Glutamatergic neuron (in vitro differentiated cells): Measurements from ENCODE around the gene TTLL6. TPM values are rescaled to one million over a fixed set of nuclear protein-coding genes. Genes with fewer than 3 reads are reported as not detected.
A peak's percentile ranks its signal among the peaks of the same experiment; 100 is the strongest.
"Not testable (repeated sequence)": the region's sequence is repeated elsewhere in the genome, so short reads cannot be mapped to it uniquely, and the experiment has no call there.

Source experiments
- DNase-seq: peaks from one replicate; pipeline ENCODE4 v3.0.0; 2022
- H3K27ac Mint-ChIP-seq: one replicate; pipeline ENCODE4 v1.8.0; 2020; ENCODE audit warnings: mild to moderate bottlenecking, mixed read lengths, inconsistent platforms; ENCODE audit not compliant: unreplicated experiment
- H3K27me3 Mint-ChIP-seq: one replicate; pipeline ENCODE4 v1.8.0; 2020; ENCODE audit warnings: mild to moderate bottlenecking, moderate library complexity, mixed read lengths, inconsistent platforms; ENCODE audit not compliant: unreplicated experiment
- H3K36me3 Mint-ChIP-seq: one replicate; pipeline ENCODE4 v1.8.0; 2020; ENCODE audit warnings: mild to moderate bottlenecking, mixed read lengths, inconsistent platforms; ENCODE audit not compliant: unreplicated experiment
- H3K4me1 Mint-ChIP-seq: one replicate; pipeline ENCODE4 v1.8.0; 2020; ENCODE audit warnings: mild to moderate bottlenecking, low read depth, mixed read lengths, inconsistent platforms; ENCODE audit not compliant: unreplicated experiment
- H3K4me3 Mint-ChIP-seq: one replicate; pipeline ENCODE4 v1.8.0; 2020; ENCODE audit warnings: mild to moderate bottlenecking, mixed read lengths, inconsistent platforms; ENCODE audit not compliant: unreplicated experiment
- H3K9me3 Mint-ChIP-seq: one replicate; pipeline ENCODE4 v1.8.0; 2020; ENCODE audit warnings: mild to moderate bottlenecking, moderate library complexity, mixed read lengths, inconsistent platforms; ENCODE audit not compliant: unreplicated experiment
- CTCF ChIP-seq: fragments of 200-600 bp; sonication (generic); IDR thresholded peaks from one replicate; pipeline ENCODE4 v1.5.0; 2021; ENCODE audit not compliant: partially characterized antibody, unreplicated experiment
- total RNA-seq: library from RNA; stranded (reverse); fragmentation: NEBNext Ultra II Directional; extraction: Animal tissue kit (Norgen Biotek cat#: 25700); gene quantifications from one replicate; pipeline ENCODE4 v1.2.1, GENCODE V29; 2021; ENCODE audit not compliant: unreplicated experiment

The TTLL6 gene
- total RNA-seq, 1 donor from 2014 or later = 35.4 TPM

GRCh38 chr17:48830840-48831548, 14.0 kb upstream of the TTLL6 start, which contains the start of gene CALCOCO2:
CALCOCO2 (plus strand) TSS chr17:48831035; CDS start chr17:48841708, 10,673 bp downstream.
- Mint-ChIP-seq H3K27me3 (no peaks in the 10 kb centered on the region), H3K27ac (peak within 1 kb of the TSS; percentile 89), H3K36me3 (no peaks in the 10 kb centered on the region), H3K4me1 (peaks cover 8% of the 10 kb centered on the region), H3K4me3 (peak within 1 kb of the TSS; percentile 95), H3K9me3 (peaks cover 6% of the 10 kb centered on the region)
- no peak for TF ChIP-seq CTCF
- peak; percentile 88 for DNase-seq

GRCh38 chr17:48825446-48826381, 8.7 kb upstream of the TTLL6 start:
- H3K9me3 Mint-ChIP-seq = peaks cover 4% of the 10 kb centered on the region
- no peak overlapping the region for H3K4me3 Mint-ChIP-seq
- H3K36me3 Mint-ChIP-seq = no peaks in the 10 kb centered on the region
- no peaks in the 10 kb centered on the region for H3K27me3 Mint-ChIP-seq
- H3K4me1 Mint-ChIP-seq = peaks cover 4% of the 10 kb centered on the region
- DNase-seq = no peak
- no peak for TF ChIP-seq CTCF
- no peak overlapping the region for H3K27ac Mint-ChIP-seq

- H3K36me3 Mint-ChIP-seq = not testable (repeated sequence)
- peaks cover 17% of the 10 kb centered on the region for H3K27me3 Mint-ChIP-seq
These were observed 3.9 kb upstream of the TTLL6 start for GRCh38 chr17:48820936-48821335.

GRCh38 chr17:48819466-48819865, 2.4 kb upstream of the TTLL6 start:
- H3K4me3 Mint-ChIP-seq = peak overlapping the region; percentile 83
- H3K27ac Mint-ChIP-seq = peak overlapping the region; percentile 98
- peaks cover 26% of the 10 kb centered on the region for H3K9me3 Mint-ChIP-seq
- peaks cover 29% of the 10 kb centered on the region for H3K4me1 Mint-ChIP-seq
- TF ChIP-seq CTCF = no peak
- no peak for DNase-seq
- H3K36me3 Mint-ChIP-seq = no peaks in the 10 kb centered on the region
- H3K27me3 Mint-ChIP-seq = peaks cover 17% of the 10 kb centered on the region

More at GRCh38 chr17:48820936-48821335, 3.9 kb upstream of the TTLL6 start:
- not testable (repeated sequence) for H3K4me3 Mint-ChIP-seq, DNase-seq
- H3K27ac Mint-ChIP-seq = peak overlapping the region; percentile 80
- H3K9me3 Mint-ChIP-seq = peaks cover 26% of the 10 kb centered on the region
- H3K4me1 Mint-ChIP-seq = peaks cover 25% of the 10 kb centered on the region

GRCh38 chr17:48818361-48818841, 1.4 kb upstream of the TTLL6 start:
- Mint-ChIP-seq H3K36me3 (no peaks in the 10 kb centered on the region), H3K27ac (peak overlapping the region; percentile 98), H3K4me3 (peak overlapping the region; percentile 83), H3K27me3 (peaks cover 17% of the 10 kb centered on the region), H3K9me3 (peaks cover 26% of the 10 kb centered on the region), H3K4me1 (peaks cover 29% of the 10 kb centered on the region)
- peak; percentile 94 for DNase-seq
- no peak for TF ChIP-seq CTCF
